T-helper 1 cell treated with Interleukin-12 subunit alpha and Interleukin-12 subunit beta and Interleukin-4 antibody, amounts not matched to agents 30 ng/mL and 1 ng/mL, for 36 hours (primary cell): Measurements from ENCODE around the gene GEMIN2. TPM values are rescaled to one million over a fixed set of nuclear protein-coding genes. Genes with fewer than 3 reads are reported as not detected.
"Not testable (repeated sequence)": the region's sequence is repeated elsewhere in the genome, so short reads cannot be mapped to it uniquely, and the experiment has no call there.

Experiments
- intact Hi-C: fragments of 100-400 bp; cut with micrococcal nuclease; formaldehyde crosslinking; loops from one replicate; pipeline ENCODE4 v1.15.1; 2024
- total RNA-seq: library from RNA; stranded (reverse); gene quantifications from 2 replicates; pipeline ENCODE4 v1.2.3, GENCODE V29; 2022

GEMIN2 gene
- total RNA-seq: 17.9 and 18.6 TPM in 2 replicates

- intact Hi-C loops: loop anchor here (1.0 to 2.0 kb wide), 7 partner anchors 11 to 318 kb away; partner anchors contain the start of genes FBXO33, SEC23A and TRAPPC6B
These were observed at the start of gene GEMIN2 for GRCh38 chr14:39114073-39114838. GEMIN2 (plus strand) TSS chr14:39114323; CDS start chr14:39114339, 16 bp downstream.

GRCh38 chr14:39069169-39069805 is 44.8 kb upstream of the GEMIN2 start:
- intact Hi-C loops: not testable (repeated sequence)

GRCh38 chr14:39069923-39070322 is 44.2 kb upstream of the GEMIN2 start:
- intact Hi-C loops: no loop called here

- intact Hi-C loops: no loop called here
These were observed 43.0 kb upstream of the GEMIN2 start for GRCh38 chr14:39071096-39071495.

GRCh38 chr14:39080886-39081285 is 33.2 kb upstream of the GEMIN2 start:
- intact Hi-C loops: no loop called here

- intact Hi-C loops: no loop called here
These were observed 31.0 kb upstream of the GEMIN2 start for GRCh38 chr14:39083127-39083526.

- intact Hi-C loops: no loop called here
These were observed 28.2 kb upstream of the GEMIN2 start for GRCh38 chr14:39085933-39086332.

GRCh38 chr14:39087493-39087892 is 26.6 kb upstream of the GEMIN2 start:
- intact Hi-C loops: no loop called here

- intact Hi-C loops: no loop called here
These were observed 23.5 kb upstream of the GEMIN2 start for GRCh38 chr14:39090548-39091111.

GRCh38 chr14:39091716-39092115 is 22.4 kb upstream of the GEMIN2 start:
- intact Hi-C loops: no loop called here

GRCh38 chr14:39094515-39094914 is 19.6 kb upstream of the GEMIN2 start:
- intact Hi-C loops: no loop called here

- intact Hi-C loops: no loop called here
These were observed 17.0 kb upstream of the GEMIN2 start for GRCh38 chr14:39097159-39097558.

GRCh38 chr14:39099215-39099614 is 14.9 kb upstream of the GEMIN2 start:
- intact Hi-C loops: not testable (repeated sequence)

- intact Hi-C loops: no loop called here
These were observed 14.4 kb upstream of the GEMIN2 start for GRCh38 chr14:39099748-39100147.

- intact Hi-C loops: no loop called here
These were observed 11.7 kb upstream of the GEMIN2 start for GRCh38 chr14:39102265-39102968.

- intact Hi-C loops: loop anchor here (1.0 kb wide), 6 partner anchors 11 to 329 kb away; partner anchors contain the start of genes FBXO33, GEMIN2, PNN and TRAPPC6B
These were observed 10.9 kb upstream of the GEMIN2 start, which contains the start of gene SEC23A for GRCh38 chr14:39102969-39103957. SEC23A (minus strand) TSS chr14:39103235; CDS start chr14:39096118, 7,117 bp downstream.

- intact Hi-C loops: not testable (repeated sequence)
These were observed 9.9 kb upstream of the GEMIN2 start for GRCh38 chr14:39104078-39104801.

GRCh38 chr14:39107591-39107996 is 6.5 kb upstream of the GEMIN2 start:
- intact Hi-C loops: loop anchor here (1.0 kb wide), 5 partner anchors 63 to 362 kb away; partner anchors contain the start of genes FBXO33 and TRAPPC6B

GRCh38 chr14:39108791-39109190 is 5.3 kb upstream of the GEMIN2 start:
- intact Hi-C loops: no loop called here
